ENCODE measurements around the gene HTRA2.

DNA sequence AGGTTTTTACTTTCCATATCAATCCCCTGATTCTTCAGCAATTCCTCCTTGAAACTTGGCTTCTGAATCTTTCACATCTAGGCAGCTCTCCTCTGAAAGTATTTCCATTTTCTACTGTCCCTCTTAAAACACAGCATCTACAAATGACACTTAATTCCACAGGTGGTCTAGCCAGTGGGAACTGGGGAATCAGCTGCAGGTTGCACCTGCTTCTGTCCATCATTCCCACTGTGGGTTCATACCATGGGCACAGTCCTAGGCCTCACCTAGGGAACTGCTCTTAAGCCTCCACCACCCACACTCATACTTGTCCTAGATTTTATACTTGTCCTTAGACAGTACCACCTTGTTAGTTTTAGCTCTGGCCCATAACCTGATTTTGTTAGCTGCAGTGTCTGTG, 21.8 kb downstream of the HTRA2 start:
- TF ChIP-seq, protein P1, sequence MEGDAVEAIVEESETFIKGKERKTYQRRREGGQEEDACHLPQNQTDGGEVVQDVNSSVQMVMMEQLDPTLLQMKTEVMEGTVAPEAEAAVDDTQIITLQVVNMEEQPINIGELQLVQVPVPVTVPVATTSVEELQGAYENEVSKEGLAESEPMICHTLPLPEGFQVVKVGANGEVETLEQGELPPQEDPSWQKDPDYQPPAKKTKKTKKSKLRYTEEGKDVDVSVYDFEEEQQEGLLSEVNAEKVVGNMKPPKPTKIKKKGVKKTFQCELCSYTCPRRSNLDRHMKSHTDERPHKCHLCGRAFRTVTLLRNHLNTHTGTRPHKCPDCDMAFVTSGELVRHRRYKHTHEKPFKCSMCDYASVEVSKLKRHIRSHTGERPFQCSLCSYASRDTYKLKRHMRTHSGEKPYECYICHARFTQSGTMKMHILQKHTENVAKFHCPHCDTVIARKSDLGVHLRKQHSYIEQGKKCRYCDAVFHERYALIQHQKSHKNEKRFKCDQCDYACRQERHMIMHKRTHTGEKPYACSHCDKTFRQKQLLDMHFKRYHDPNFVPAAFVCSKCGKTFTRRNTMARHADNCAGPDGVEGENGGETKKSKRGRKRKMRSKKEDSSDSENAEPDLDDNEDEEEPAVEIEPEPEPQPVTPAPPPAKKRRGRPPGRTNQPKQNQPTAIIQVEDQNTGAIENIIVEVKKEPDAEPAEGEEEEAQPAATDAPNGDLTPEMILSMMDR (IDR thresholded peaks at IDR 0.05), result no peak
- no peak for TF ChIP-seq ZFX (IDR thresholded peaks at IDR 0.05; ENCODE audit: borderline replicate concordance)
